ENCODE results near the gene LAMB4.

Gene LAMB4

DNA sequence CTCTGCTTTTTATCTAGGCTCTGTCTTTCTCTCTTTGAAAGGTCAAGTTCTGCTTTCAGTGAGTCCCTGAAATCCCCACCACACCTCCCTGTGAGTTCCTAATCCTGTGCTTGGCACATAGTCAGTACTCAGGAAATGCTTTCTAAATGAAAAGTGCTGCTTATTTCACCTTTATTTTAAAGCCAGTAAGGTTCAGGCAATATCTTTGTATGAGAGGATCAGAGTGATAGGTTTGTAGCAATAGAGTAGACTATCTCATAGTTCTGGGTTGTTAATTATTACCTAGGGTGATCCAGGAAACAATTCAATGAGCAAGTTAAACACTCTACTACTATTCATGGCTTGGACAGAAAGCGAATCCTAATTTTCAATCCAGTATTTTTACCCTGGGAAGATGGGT is 119.8 kb downstream of the LAMB4 start:
- TF ChIP-seq CTCF (IDR thresholded peaks at IDR 0.05): no peak
- DNase-seq: no peak
- Histone ChIP-seq H3K4me3 (no peak overlapping the region), H3K27me3 (no peaks in the 10 kb centered on the region), H3K27ac (no peak overlapping the region), H3K4me1 (no peaks in the 10 kb centered on the region), H3K9me3 (no peaks in the 10 kb centered on the region), H3K36me3 (no peaks in the 10 kb centered on the region)
- intact Hi-C loops (cut with DNase I; ENCODE audit: low total_unique reads): no loop called here

GRCh38 chr7:108009873-108010272 is 120.3 kb downstream of the LAMB4 start:
- Histone ChIP-seq H3K36me3 (no peaks in the 10 kb centered on the region), H3K27ac (no peak overlapping the region), H3K4me1 (no peaks in the 10 kb centered on the region), H3K27me3 (no peaks in the 10 kb centered on the region), H3K9me3 (no peaks in the 10 kb centered on the region), H3K4me3 (no peak overlapping the region)
- no peak for DNase-seq
- intact Hi-C loops (cut with DNase I; ENCODE audit: low total_unique reads): no loop called here
- no peak for TF ChIP-seq CTCF (IDR thresholded peaks at IDR 0.05)

GRCh38 chr7:108008827-108009226 is 121.3 kb downstream of the LAMB4 start:
- Histone ChIP-seq H3K27ac (no peak overlapping the region), H3K4me1 (peaks cover 0 to 8% (median under 1%) of the 10 kb centered on the region in 4 donors), H3K9me3 (no peaks in the 10 kb centered on the region), H3K4me3 (no peak overlapping the region), H3K27me3 (no peaks in the 10 kb centered on the region), H3K36me3 (no peaks in the 10 kb centered on the region)
- intact Hi-C loops (cut with DNase I; ENCODE audit: low total_unique reads): no loop called here
- DNase-seq: no peak
- TF ChIP-seq CTCF (IDR thresholded peaks at IDR 0.05): no peak

- Histone ChIP-seq H3K36me3 (no peaks in the 10 kb centered on the region), H3K4me1 (peaks cover 0 to 14% (median 4%) of the 10 kb centered on the region in 4 donors), H3K4me3 (no peak overlapping the region), H3K9me3 (no peaks in the 10 kb centered on the region), H3K27me3 (no peaks in the 10 kb centered on the region), H3K27ac (no peak overlapping the region)
- intact Hi-C loops (cut with DNase I; ENCODE audit: low total_unique reads): no loop called here
- DNase-seq: no peak
- TF ChIP-seq CTCF (IDR thresholded peaks at IDR 0.05): no peak
Observed at GRCh38 chr7:108008240-108008639, 121.9 kb downstream of the LAMB4 start.

GRCh38 chr7:108007762-108008161 is 122.4 kb downstream of the LAMB4 start:
- intact Hi-C loops (cut with DNase I; ENCODE audit: low total_unique reads): no loop called here
- Histone ChIP-seq H3K4me3 (no peak overlapping the region), H3K4me1 (peaks cover 0 to 17% (median 8%) of the 10 kb centered on the region in 4 donors), H3K27me3 (peaks cover 0 to 1% of the 10 kb centered on the region in 2 donors), H3K9me3 (no peaks in the 10 kb centered on the region), H3K36me3 (no peaks in the 10 kb centered on the region), H3K27ac (no peak overlapping the region)
- no peak for TF ChIP-seq CTCF (IDR thresholded peaks at IDR 0.05)
- no peak for DNase-seq

GRCh38 chr7:108007261-108007660 is 122.9 kb downstream of the LAMB4 start:
- no peak for DNase-seq
- H3K36me3 ChIP-seq: no peaks in the 10 kb centered on the region
- no peak for TF ChIP-seq CTCF (IDR thresholded peaks at IDR 0.05)
- peaks cover 0 to 22% (median 10%) of the 10 kb centered on the region in 4 donors for H3K4me1 ChIP-seq
- intact Hi-C loops (cut with DNase I; ENCODE audit: low total_unique reads): no loop called here
- peaks cover 0 to 6% of the 10 kb centered on the region in 2 donors for H3K27me3 ChIP-seq
- H3K9me3 ChIP-seq: no peaks in the 10 kb centered on the region
- no peak overlapping the region for H3K27ac ChIP-seq
- no peak overlapping the region for H3K4me3 ChIP-seq
